ENCODE data around the gene TLR6.
"Not testable (repeated sequence)": the region's sequence is repeated elsewhere in the genome, so short reads cannot be mapped to it uniquely, and the experiment has no call there.

TLR6 gene

GRCh38 chr4:38822748-38823303, 33.8 kb downstream of the TLR6 start:
- DNase-seq (ENCODE audit: low read depth), result no peak

GRCh38 chr4:38821739-38822138, 34.9 kb downstream of the TLR6 start:
- no peak for DNase-seq (ENCODE audit: low read depth)

GRCh38 chr4:38820329-38821061, 36.1 kb downstream of the TLR6 start:
- no peak for DNase-seq (ENCODE audit: low read depth)

- no peak for DNase-seq (ENCODE audit: low read depth)
These were observed 37.0 kb downstream of the TLR6 start for GRCh38 chr4:38819569-38819968.

GRCh38 chr4:38818441-38818976, 38.1 kb downstream of the TLR6 start:
- no peak for DNase-seq (ENCODE audit: low read depth)

GRCh38 chr4:38815885-38816782, 40.5 kb downstream of the TLR6 start:
- DNase-seq (ENCODE audit: low read depth), result no peak

- DNase-seq (ENCODE audit: low read depth), result no peak
These were observed 42.2 kb downstream of the TLR6 start for GRCh38 chr4:38814386-38814785.

- no peak for DNase-seq (ENCODE audit: low read depth)
These were observed 45.3 kb downstream of the TLR6 start for GRCh38 chr4:38811297-38811696.

- not testable (repeated sequence) for DNase-seq (ENCODE audit: low read depth)
These were observed 49.2 kb downstream of the TLR6 start for GRCh38 chr4:38807462-38807861.

GRCh38 chr4:38806251-38806650, 50.4 kb downstream of the TLR6 start:
- not testable (repeated sequence) for DNase-seq (ENCODE audit: low read depth)

- no peak for DNase-seq (ENCODE audit: low read depth)
These were observed 51.0 kb downstream of the TLR6 start for GRCh38 chr4:38805530-38806145.

- DNase-seq (ENCODE audit: low read depth), result no peak
These were observed 51.8 kb downstream of the TLR6 start, which contains the start of gene TLR1 for GRCh38 chr4:38804654-38805295. TSS of gene TLR1 (minus strand) at chr4:38804791. CDS start at chr4:38798831, 5,960 bp downstream.

- DNase-seq (ENCODE audit: low read depth), result no peak
These were observed 52.6 kb downstream of the TLR6 start for GRCh38 chr4:38803833-38804653.

- DNase-seq (ENCODE audit: low read depth), result no peak
These were observed 53.9 kb downstream of the TLR6 start for GRCh38 chr4:38802561-38803355.

GRCh38 chr4:38800961-38801450, 55.6 kb downstream of the TLR6 start:
- DNase-seq (ENCODE audit: low read depth), result no peak

GRCh38 chr4:38800366-38800765, 56.3 kb downstream of the TLR6 start:
- no peak for DNase-seq (ENCODE audit: low read depth)

GRCh38 chr4:38795087-38795486, 61.5 kb downstream of the TLR6 start:
- DNase-seq (ENCODE audit: low read depth), result no peak

GRCh38 chr4:38794051-38794450, 62.6 kb downstream of the TLR6 start:
- DNase-seq (ENCODE audit: low read depth), result no peak

- no peak for DNase-seq (ENCODE audit: low read depth)
These were observed 65.6 kb downstream of the TLR6 start for GRCh38 chr4:38791010-38791409.

- DNase-seq (ENCODE audit: low read depth), result no peak
These were observed 68.3 kb downstream of the TLR6 start for GRCh38 chr4:38788317-38788716.

Measured in stimulated activated CD8-positive, alpha-beta memory T cell treated with anti-CD3 and anti-CD28 coated beads, Interleukin-15, amount 100 ng/mL, for 24 hours (primary cell).